Kidney (tissue), 14 donors: ENCODE results near the gene NCK1. TPM values are rescaled to one million over a fixed set of nuclear protein-coding genes. Genes with fewer than 3 reads are reported as not detected.
A peak's percentile ranks its signal among the peaks of the same experiment; 100 is the strongest.

ENCODE experiments used
- DNase-seq, 5 donors: peaks; one replicate each; pipeline ENCODE4 v3.0.0-alpha.2; 2013 to 2020
- FAIRE-seq: peaks from 2 replicates; lab custom pipeline; 2012; peaks lifted over from hg19 to GRCh38; lab: Jason Lieb, UNC
- H3K27ac ChIP-seq, 2 donors: one replicate each; pipeline ENCODE4 v1.7.0; 2013; ENCODE audit warnings: low read depth in 2 of 2, low read length in 2 of 2, inconsistent platforms in 1 of 2
- H3K27me3 ChIP-seq: one replicate; pipeline ENCODE4 v1.7.1; 2013; ENCODE audit warnings: low read length, inconsistent platforms; ENCODE audit not compliant: control insufficient read depth, insufficient read depth
- H3K36me3 ChIP-seq, 3 donors: one replicate each; pipeline versions ENCODE4 v1.7.0 to v1.7.1; 2013; ENCODE audit warnings: low read length in 3 of 3, control low read depth in 1 of 3, inconsistent platforms in 1 of 3; ENCODE audit not compliant: insufficient read depth in 3 of 3, control insufficient read depth in 2 of 3
- H3K4me1 ChIP-seq, 3 donors: one replicate each; pipeline versions ENCODE4 v1.7.0 to v1.7.1; 2013; ENCODE audit warnings: low read length in 3 of 3, inconsistent platforms in 1 of 3, low read depth in 1 of 3; ENCODE audit not compliant: control insufficient read depth in 2 of 3, insufficient read depth in 2 of 3
- H3K4me3 ChIP-seq, 3 donors: one replicate each; pipeline versions ENCODE4 v1.7.0 to v1.8.1; 2013; ENCODE audit warnings: low read length in 3 of 3, control low read depth in 1 of 3, inconsistent platforms in 1 of 3
- H3K9ac ChIP-seq, 3 donors: one replicate each; pipeline versions ENCODE4 v1.7.0 to v1.7.1; 2013; ENCODE audit warnings: low read length in 3 of 3, control low read depth in 1 of 3, inconsistent platforms in 1 of 3
- H3K9me3 ChIP-seq, 3 donors: one replicate each; pipeline versions ENCODE4 v1.7.0 to v1.7.1; 2013; ENCODE audit warnings: low read length in 3 of 3, control low read depth in 1 of 3, inconsistent platforms in 1 of 3; ENCODE audit not compliant: control insufficient read depth in 2 of 3, insufficient read depth in 1 of 3
- intact Hi-C: fragments of 100-400 bp; cut with DNase I; formaldehyde crosslinking; loops from one replicate; pipeline ENCODE4 v1.11.1; 2022
- polyA plus RNA-seq: library from polyadenylated mRNA; stranded (reverse); fragments of 350-450 nt; fragmentation: Illumina TruSeq; extraction: RNeasy Lipid Tissue Mini Kit (QIAGEN cat#74804); gene quantifications from one replicate; pipeline ENCODE4 v1.2.3, GENCODE V29; 2014; ENCODE audit warnings: low read depth, low replicate concordance; ENCODE audit not compliant: insufficient read depth
- total RNA-seq: library from RNA; stranded (reverse); fragmentation: NEBNext Ultra II Directional; extraction: Animal tissue kit (Norgen Biotek cat#: 25700); gene quantifications from one replicate; pipeline ENCODE4 v1.2.1, GENCODE V29; 2021
- TF ChIP-seq, protein P1 (sequence below): IDR thresholded peaks from 3 replicates; pipeline ENCODE4 v1.5.1; 2012; ENCODE audit warnings: mild to moderate bottlenecking, moderate library complexity, borderline replicate concordance; ENCODE audit not compliant: insufficient read depth; ENCODE audit errors: extremely low read depth
- donor health status: control.
- donor health status: control.
- donor health status: control.
- donor health status: control.
- donor health status: control.
- donor health status: DM: yes; HTN: yes; CAD: no.
- donor health status: Normal renal cell carcinoma (clear cell type).

Gene NCK1
- total and polyA plus RNA-seq, 2 donors from 2014 or later, result 12.6 to 46.8 TPM

GRCh38 chr3:136928240-136928639, 66.2 kb downstream of the NCK1 start:
- Histone ChIP-seq H3K36me3 (peaks cover 0 to 4% (median 0%) of the 10 kb centered on the region in 3 donors), H3K4me3 (no peak overlapping the region), H3K27me3 (no peaks in the 10 kb centered on the region), H3K4me1 (no peaks in the 10 kb centered on the region), H3K9me3 (no peaks in the 10 kb centered on the region), H3K9ac (no peak overlapping the region), H3K27ac (no peak overlapping the region)
- FAIRE-seq (no peak), DNase-seq (no peak)
- TF ChIP-seq, protein P1, sequence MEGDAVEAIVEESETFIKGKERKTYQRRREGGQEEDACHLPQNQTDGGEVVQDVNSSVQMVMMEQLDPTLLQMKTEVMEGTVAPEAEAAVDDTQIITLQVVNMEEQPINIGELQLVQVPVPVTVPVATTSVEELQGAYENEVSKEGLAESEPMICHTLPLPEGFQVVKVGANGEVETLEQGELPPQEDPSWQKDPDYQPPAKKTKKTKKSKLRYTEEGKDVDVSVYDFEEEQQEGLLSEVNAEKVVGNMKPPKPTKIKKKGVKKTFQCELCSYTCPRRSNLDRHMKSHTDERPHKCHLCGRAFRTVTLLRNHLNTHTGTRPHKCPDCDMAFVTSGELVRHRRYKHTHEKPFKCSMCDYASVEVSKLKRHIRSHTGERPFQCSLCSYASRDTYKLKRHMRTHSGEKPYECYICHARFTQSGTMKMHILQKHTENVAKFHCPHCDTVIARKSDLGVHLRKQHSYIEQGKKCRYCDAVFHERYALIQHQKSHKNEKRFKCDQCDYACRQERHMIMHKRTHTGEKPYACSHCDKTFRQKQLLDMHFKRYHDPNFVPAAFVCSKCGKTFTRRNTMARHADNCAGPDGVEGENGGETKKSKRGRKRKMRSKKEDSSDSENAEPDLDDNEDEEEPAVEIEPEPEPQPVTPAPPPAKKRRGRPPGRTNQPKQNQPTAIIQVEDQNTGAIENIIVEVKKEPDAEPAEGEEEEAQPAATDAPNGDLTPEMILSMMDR, result no peak
- intact Hi-C loops, result no loop called here

DNA sequence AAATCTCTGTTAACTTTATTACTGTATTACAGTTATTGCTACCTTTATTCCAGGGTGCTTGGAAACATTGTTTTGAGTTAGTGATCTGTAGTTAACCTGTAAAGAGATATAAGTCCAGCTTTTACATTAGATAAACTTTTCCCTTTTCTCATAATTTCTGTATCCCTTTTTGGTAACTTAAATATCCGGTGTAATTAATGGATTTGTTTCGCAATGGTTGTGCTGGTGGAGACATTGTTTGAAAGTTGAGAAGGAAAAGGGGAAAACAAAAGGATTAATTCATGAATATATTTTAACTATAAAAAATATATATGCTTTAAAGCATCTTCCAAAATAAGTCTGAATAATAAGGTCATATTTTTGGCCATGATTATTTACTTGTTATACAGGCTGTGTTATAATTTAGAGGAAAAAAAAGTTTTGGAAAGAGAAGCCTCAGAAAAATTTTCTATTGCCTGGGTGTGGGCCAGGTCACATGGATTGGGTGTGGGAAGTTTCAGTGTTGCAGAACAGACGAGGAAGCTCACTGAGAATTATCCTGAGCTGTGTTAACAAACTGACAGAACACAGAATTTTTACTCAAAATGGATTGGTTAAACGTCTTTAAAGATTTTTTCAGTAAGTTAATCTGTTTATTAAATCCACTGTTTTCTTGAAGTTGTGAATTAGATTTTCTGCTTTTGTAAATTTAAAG, 68.1 kb downstream of the NCK1 start:
- Histone ChIP-seq H3K9ac (no peak overlapping the region), H3K9me3 (no peaks in the 10 kb centered on the region), H3K27ac (no peak overlapping the region), H3K36me3 (peaks cover 0 to 4% (median 0%) of the 10 kb centered on the region in 3 donors), H3K4me3 (no peak overlapping the region), H3K4me1 (no peaks in the 10 kb centered on the region), H3K27me3 (no peaks in the 10 kb centered on the region)
- TF ChIP-seq, protein P1, result no peak
- FAIRE-seq, result peak; percentile 80
- DNase-seq, result peak in 1 of 5 donors; percentile 11
- intact Hi-C loops, result no loop called here

DNA sequence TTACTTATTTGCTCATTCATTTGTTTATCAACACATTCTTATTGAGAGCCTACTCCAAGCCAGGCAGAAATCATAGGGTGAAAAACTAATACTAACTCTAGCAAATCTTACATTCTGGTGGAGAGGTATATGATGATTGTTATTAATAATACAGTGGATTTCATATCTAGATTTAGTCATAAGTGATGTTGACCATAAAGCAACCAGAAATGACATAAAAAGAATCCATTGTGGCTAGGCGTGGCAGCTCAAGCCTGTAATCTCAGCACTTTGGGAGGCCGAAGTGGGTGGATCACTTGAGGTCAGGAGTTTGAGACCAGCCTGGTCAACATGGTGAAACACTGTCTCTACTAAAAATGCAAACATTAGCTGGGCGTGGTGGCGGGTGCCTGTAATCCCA, 69.6 kb downstream of the NCK1 start:
- Histone ChIP-seq H3K27me3 (no peaks in the 10 kb centered on the region), H3K36me3 (peaks cover 0 to 4% (median 0%) of the 10 kb centered on the region in 3 donors), H3K4me3 (no peak overlapping the region), H3K4me1 (no peaks in the 10 kb centered on the region), H3K27ac (no peak overlapping the region), H3K9ac (no peak overlapping the region), H3K9me3 (no peaks in the 10 kb centered on the region)
- intact Hi-C loops, result no loop called here
- TF ChIP-seq, protein P1, result no peak
- DNase-seq (no peak), FAIRE-seq (no peak)
